GM23338 (cell line): ENCODE data around the gene ALOX5AP. TPM values are rescaled to one million over a fixed set of nuclear protein-coding genes. Genes with fewer than 3 reads are reported as not detected.

Source experiments
- ATAC-seq: fragments of 200-7000 bp; cut with Tn5 transposase; 3 replicates; pipeline ENCODE4 v1.9.1; 2020
- DNase-seq: peaks from one replicate; pipeline ENCODE4 v3.0.0-alpha.2; 2015; ENCODE audit warnings: low spot score
- H2AFZ ChIP-seq: fragments of 200-600 bp; sonication (generic); 2 replicates; pipeline ENCODE4 v1.8.0; 2016; ENCODE audit warnings: antibody characterized with exemption, mild to moderate bottlenecking, moderate library complexity
- H3F3A ChIP-seq: fragments of 200-600 bp; sonication (generic); replicated peaks from 2 replicates; pipeline ENCODE4 v1.8.0; 2017; ENCODE audit warnings: antibody characterized with exemption, mixed run types, low read depth
- H3K27ac ChIP-seq: fragments of 200-600 bp; sonication (generic); 2 replicates; pipeline ENCODE4 v1.6.1; 2016; ENCODE audit warnings: low read depth
- H3K27me3 ChIP-seq: fragments of 200-600 bp; sonication (generic); 2 replicates; pipeline ENCODE4 v1.8.0; 2016; ENCODE audit warnings: mild to moderate bottlenecking, mixed run types, moderate library complexity; ENCODE audit not compliant: insufficient read depth
- H3K36me3 ChIP-seq: fragments of 200-600 bp; sonication (generic); 2 replicates; pipeline ENCODE4 v1.8.0; 2016; ENCODE audit warnings: mild to moderate bottlenecking; ENCODE audit not compliant: insufficient read depth
- H3K4me1 ChIP-seq: fragments of 200-600 bp; sonication (generic); 2 replicates; pipeline ENCODE4 v1.8.0; 2016; ENCODE audit warnings: mild to moderate bottlenecking, moderate library complexity; ENCODE audit not compliant: insufficient read depth
- H3K4me2 ChIP-seq: fragments of 200-600 bp; sonication (generic); 2 replicates; pipeline ENCODE4 v1.7.1; 2017; ENCODE audit warnings: mixed run types
- H3K4me3 ChIP-seq: fragments of 200-600 bp; sonication (generic); 2 replicates; pipeline ENCODE4 v1.6.1; 2016; ENCODE audit warnings: mixed run types
- H3K79me2 ChIP-seq: fragments of 200-600 bp; sonication (generic); replicated peaks from 2 replicates; pipeline ENCODE4 v1.8.0; 2017; ENCODE audit warnings: mild to moderate bottlenecking; ENCODE audit not compliant: insufficient read depth
- H3K9me2 ChIP-seq: fragments of 200-600 bp; sonication (generic); 2 replicates; pipeline ENCODE4 v1.8.0; 2017; ENCODE audit not compliant: insufficient read depth
- H4K20me1 ChIP-seq: fragments of 200-600 bp; sonication (generic); replicated peaks from 2 replicates; pipeline ENCODE4 v1.8.0; 2017; ENCODE audit warnings: mild to moderate bottlenecking; ENCODE audit not compliant: insufficient read depth
- H3K27ac Mint-ChIP-seq: 2 replicates; pipeline ENCODE4 v1.8.0; 2020; ENCODE audit warnings: inconsistent platforms, mild to moderate bottlenecking, moderate library complexity, mixed read lengths
- H3K27me3 Mint-ChIP-seq: 3 replicates; pipeline ENCODE4 v1.8.0; 2022; ENCODE audit warnings: low read depth, mild to moderate bottlenecking, moderate library complexity, mixed read lengths, inconsistent platforms; ENCODE audit not compliant: insufficient read depth, poor library complexity
- H3K36me3 Mint-ChIP-seq: 3 replicates; pipeline ENCODE4 v1.8.0; 2021; ENCODE audit warnings: low read depth, mild to moderate bottlenecking, inconsistent platforms, moderate library complexity, mixed read lengths
- H3K4me1 Mint-ChIP-seq: 3 replicates; pipeline ENCODE4 v1.8.0; 2020; ENCODE audit warnings: mild to moderate bottlenecking, inconsistent platforms, mixed read lengths
- H3K4me3 Mint-ChIP-seq: 3 replicates; pipeline ENCODE4 v1.8.0; 2021; ENCODE audit warnings: moderate library complexity, mild to moderate bottlenecking, inconsistent platforms, mixed read lengths
- H3K9me3 Mint-ChIP-seq: 3 replicates; pipeline ENCODE4 v1.8.0; 2020; ENCODE audit warnings: moderate library complexity, mild to moderate bottlenecking, inconsistent platforms, mixed read lengths
- EZH2 ChIP-seq: fragments of 200-600 bp; sonication (generic); IDR thresholded peaks from one replicate; pipeline ENCODE4 v1.8.0; 2017; ENCODE audit warnings: antibody characterized with exemption, mild to moderate bottlenecking, low read depth; ENCODE audit not compliant: unreplicated experiment
- JUNB ChIP-seq: IDR thresholded peaks from one replicate; pipeline ENCODE4 v1.6.1; 2016; ENCODE audit warnings: antibody characterized with exemption; ENCODE audit not compliant: unreplicated experiment
- NANOG ChIP-seq: IDR thresholded peaks from 2 replicates; pipeline ENCODE4 v1.6.1; 2016; ENCODE audit warnings: antibody characterized with exemption, borderline replicate concordance
- POLR2AphosphoS5 ChIP-seq: IDR thresholded peaks from 2 replicates; pipeline ENCODE4 v1.6.1; 2016; ENCODE audit warnings: antibody characterized with exemption, low read depth
- ZNF331 ChIP-seq: fragments of 250-450 bp; sonication (Bioruptor Pico); IDR thresholded peaks from 2 replicates; pipeline ENCODE4 v1.5.0; 2020; ENCODE audit warnings: low read depth, mild to moderate bottlenecking, moderate library complexity
- polyA plus RNA-seq: library from polyadenylated mRNA; unstranded; fragments of >200 nt; fragmentation: Nextera tagmentation; extraction: Ambion mirVana; gene quantifications from 2 replicates; pipeline ENCODE4 v1.2.1, GENCODE V29; 2016
- total RNA-seq: library from RNA; depleted of rRNA; stranded (reverse); fragments of >200 nt; shearing (Covaris generic); gene quantifications from 2 replicates; pipeline ENCODE4 v1.2.3, GENCODE V29; 2014
- TF ChIP-seq, protein P1 (sequence below): fragments of 250-450 bp; sonication (Bioruptor Pico); IDR thresholded peaks from 2 replicates; pipeline ENCODE4 v1.5.0; 2020; ENCODE audit warnings: mild to moderate bottlenecking, moderate library complexity
- TF ChIP-seq, protein P2 (sequence below), 2 experiments: fragments of 200-600 bp in 1 of 2; sonication (generic) in 1 of 2; conservative IDR thresholded peaks; 2 replicates each; pipeline versions ENCODE4 v1.5.1 to v1.6.1; 2016 to 2017; ENCODE audit warnings: antibody characterized with exemption in 2 of 2, low read depth in 2 of 2, mild to moderate bottlenecking in 2 of 2, moderate library complexity in 1 of 2

ALOX5AP gene
- total and polyA plus RNA-seq, 2 experiments from 2014 or later = 0.23 TPM; not detected in 1

DNA sequence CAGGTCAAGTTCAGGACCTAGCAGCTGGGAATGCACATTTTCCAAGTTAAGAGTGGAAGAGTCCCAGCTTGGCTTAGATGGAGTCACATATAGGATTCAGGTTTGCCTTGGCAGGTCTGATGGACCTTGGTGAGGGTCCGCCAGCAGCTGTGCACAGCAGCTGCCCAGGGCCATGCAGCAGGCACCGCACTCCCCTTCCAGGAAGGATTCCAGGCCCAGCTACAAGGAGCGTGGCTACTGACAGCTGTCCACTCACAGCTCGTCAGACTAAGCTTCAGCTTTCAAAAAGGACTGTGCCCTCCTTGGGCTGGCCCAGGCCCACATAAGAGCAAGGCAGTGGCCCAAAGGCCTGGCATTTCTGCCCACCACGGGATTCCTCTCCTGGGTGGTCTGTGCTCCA is 68.4 kb downstream of the ALOX5AP start (continued):
- TF ChIP-seq, protein P1, sequence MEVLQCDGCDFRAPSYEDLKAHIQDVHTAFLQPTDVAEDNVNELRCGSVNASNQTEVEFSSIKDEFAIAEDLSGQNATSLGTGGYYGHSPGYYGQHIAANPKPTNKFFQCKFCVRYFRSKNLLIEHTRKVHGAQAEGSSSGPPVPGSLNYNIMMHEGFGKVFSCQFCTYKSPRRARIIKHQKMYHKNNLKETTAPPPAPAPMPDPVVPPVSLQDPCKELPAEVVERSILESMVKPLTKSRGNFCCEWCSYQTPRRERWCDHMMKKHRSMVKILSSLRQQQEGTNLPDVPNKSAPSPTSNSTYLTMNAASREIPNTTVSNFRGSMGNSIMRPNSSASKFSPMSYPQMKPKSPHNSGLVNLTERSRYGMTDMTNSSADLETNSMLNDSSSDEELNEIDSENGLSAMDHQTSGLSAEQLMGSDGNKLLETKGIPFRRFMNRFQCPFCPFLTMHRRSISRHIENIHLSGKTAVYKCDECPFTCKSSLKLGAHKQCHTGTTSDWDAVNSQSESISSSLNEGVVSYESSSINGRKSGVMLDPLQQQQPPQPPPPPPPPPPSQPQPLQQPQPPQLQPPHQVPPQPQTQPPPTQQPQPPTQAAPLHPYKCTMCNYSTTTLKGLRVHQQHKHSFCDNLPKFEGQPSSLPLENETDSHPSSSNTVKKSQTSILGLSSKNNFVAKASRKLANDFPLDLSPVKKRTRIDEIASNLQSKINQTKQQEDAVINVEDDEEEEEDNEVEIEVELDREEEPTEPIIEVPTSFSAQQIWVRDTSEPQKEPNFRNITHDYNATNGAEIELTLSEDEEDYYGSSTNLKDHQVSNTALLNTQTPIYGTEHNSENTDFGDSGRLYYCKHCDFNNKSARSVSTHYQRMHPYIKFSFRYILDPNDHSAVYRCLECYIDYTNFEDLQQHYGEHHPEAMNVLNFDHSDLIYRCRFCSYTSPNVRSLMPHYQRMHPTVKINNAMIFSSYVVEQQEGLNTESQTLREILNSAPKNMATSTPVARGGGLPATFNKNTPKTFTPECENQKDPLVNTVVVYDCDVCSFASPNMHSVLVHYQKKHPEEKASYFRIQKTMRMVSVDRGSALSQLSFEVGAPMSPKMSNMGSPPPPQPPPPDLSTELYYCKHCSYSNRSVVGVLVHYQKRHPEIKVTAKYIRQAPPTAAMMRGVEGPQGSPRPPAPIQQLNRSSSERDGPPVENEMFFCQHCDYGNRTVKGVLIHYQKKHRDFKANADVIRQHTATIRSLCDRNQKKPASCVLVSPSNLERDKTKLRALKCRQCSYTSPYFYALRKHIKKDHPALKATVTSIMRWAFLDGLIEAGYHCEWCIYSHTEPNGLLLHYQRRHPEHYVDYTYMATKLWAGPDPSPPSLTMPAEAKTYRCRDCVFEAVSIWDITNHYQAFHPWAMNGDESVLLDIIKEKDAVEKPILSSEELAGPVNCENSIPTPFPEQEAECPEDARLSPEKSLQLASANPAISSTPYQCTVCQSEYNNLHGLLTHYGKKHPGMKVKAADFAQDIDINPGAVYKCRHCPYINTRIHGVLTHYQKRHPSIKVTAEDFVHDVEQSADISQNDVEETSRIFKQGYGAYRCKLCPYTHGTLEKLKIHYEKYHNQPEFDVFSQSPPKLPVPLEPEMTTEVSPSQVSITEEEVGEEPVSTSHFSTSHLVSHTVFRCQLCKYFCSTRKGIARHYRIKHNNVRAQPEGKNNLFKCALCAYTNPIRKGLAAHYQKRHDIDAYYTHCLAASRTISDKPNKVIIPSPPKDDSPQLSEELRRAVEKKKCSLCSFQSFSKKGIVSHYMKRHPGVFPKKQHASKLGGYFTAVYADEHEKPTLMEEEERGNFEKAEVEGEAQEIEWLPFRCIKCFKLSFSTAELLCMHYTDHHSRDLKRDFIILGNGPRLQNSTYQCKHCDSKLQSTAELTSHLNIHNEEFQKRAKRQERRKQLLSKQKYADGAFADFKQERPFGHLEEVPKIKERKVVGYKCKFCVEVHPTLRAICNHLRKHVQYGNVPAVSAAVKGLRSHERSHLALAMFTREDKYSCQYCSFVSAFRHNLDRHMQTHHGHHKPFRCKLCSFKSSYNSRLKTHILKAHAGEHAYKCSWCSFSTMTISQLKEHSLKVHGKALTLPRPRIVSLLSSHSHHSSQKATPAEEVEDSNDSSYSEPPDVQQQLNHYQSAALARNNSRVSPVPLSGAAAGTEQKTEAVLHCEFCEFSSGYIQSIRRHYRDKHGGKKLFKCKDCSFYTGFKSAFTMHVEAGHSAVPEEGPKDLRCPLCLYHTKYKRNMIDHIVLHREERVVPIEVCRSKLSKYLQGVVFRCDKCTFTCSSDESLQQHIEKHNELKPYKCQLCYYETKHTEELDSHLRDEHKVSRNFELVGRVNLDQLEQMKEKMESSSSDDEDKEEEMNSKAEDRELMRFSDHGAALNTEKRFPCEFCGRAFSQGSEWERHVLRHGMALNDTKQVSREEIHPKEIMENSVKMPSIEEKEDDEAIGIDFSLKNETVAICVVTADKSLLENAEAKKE = no peak
- no peak for TF ChIP-seq EZH2
- no peak for TF ChIP-seq POLR2AphosphoS5

DNA sequence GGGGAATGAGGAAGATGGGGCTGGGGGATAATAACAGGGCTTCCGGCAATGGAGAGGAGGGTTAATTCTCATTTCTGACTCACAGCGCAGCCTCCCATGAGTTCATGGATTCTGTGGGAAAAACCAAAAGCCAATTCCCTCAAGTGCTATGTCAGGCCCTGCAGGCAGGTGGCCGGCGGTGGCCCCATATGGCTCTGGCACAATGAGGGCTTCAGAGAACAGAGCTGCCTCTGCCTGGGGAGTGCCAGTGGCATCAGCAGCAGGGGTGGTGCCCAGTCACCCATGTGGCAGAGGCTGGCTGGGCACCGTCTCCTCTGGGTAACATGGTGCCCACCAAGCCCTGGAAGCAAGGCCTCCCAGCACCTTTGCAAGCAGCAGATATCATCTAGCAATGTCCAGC is 69.1 kb downstream of the ALOX5AP start:
- no peak overlapping the region for H3K4me2 ChIP-seq
- DNase-seq (peak; percentile 22), ATAC-seq (no peak)
- no peak overlapping the region for H3K4me3 ChIP-seq
- Mint-ChIP-seq H3K4me3 (no peak overlapping the region), H3K4me1 (peaks cover 10% of the 10 kb centered on the region), H3K27ac (no peak overlapping the region), H3K27me3 (peaks cover 13% of the 10 kb centered on the region), H3K9me3 (no peaks in the 10 kb centered on the region), H3K36me3 (no peaks in the 10 kb centered on the region)
- no peaks in the 10 kb centered on the region for H3K79me2 ChIP-seq
- no peaks in the 10 kb centered on the region for H3K9me2 ChIP-seq
- no peaks in the 10 kb centered on the region for H3K27me3 ChIP-seq
- H3K27ac ChIP-seq = no peak overlapping the region
- no peak for TF ChIP-seq ZNF331
- TF ChIP-seq JUNB = no peak
- TF ChIP-seq, protein P2, sequence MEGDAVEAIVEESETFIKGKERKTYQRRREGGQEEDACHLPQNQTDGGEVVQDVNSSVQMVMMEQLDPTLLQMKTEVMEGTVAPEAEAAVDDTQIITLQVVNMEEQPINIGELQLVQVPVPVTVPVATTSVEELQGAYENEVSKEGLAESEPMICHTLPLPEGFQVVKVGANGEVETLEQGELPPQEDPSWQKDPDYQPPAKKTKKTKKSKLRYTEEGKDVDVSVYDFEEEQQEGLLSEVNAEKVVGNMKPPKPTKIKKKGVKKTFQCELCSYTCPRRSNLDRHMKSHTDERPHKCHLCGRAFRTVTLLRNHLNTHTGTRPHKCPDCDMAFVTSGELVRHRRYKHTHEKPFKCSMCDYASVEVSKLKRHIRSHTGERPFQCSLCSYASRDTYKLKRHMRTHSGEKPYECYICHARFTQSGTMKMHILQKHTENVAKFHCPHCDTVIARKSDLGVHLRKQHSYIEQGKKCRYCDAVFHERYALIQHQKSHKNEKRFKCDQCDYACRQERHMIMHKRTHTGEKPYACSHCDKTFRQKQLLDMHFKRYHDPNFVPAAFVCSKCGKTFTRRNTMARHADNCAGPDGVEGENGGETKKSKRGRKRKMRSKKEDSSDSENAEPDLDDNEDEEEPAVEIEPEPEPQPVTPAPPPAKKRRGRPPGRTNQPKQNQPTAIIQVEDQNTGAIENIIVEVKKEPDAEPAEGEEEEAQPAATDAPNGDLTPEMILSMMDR (conservative IDR thresholded peaks at IDR 0.05; ENCODE audit: low read depth in 2 of 2) = peak in 1 of 2 experiments; percentile 20; a peak in 2 of 4 replicates
- no peak for TF ChIP-seq NANOG
- no peaks in the 10 kb centered on the region for H3K36me3 ChIP-seq
- no peaks in the 10 kb centered on the region for H4K20me1 ChIP-seq
- no peaks in the 10 kb centered on the region for H3F3A ChIP-seq
- H3K4me1 ChIP-seq = no peaks in the 10 kb centered on the region; the same call in 1 of the 2 replicates
- no peak overlapping the region for H2AFZ ChIP-seq
